ENCODE measurements around the gene TNFRSF21.

GRCh38 chr6:47231151-47231550, 78.6 kb downstream of the TNFRSF21 start:
- TF ChIP-seq ZBTB7A (IDR thresholded peaks at IDR 0.05; ENCODE audit: low read depth) (no peak), MAX (IDR thresholded peaks at IDR 0.05) (no peak), EP300 (IDR thresholded peaks at IDR 0.05; ENCODE audit: borderline replicate concordance) (no peak), TEAD4 (IDR thresholded peaks at IDR 0.05) (no peak), CEBPB (IDR thresholded peaks at IDR 0.05) (no peak), CREB1 (IDR thresholded peaks at IDR 0.05; ENCODE audit: low read depth) (no peak), YY1 (IDR thresholded peaks at IDR 0.05; ENCODE audit: low read depth) (no peak)

Measured in Ishikawa (cell line).